ENCODE results near the gene RHOH. TPM values are rescaled to one million over a fixed set of nuclear protein-coding genes. Genes with fewer than 3 reads are reported as not detected.

RHOH gene
- total RNA-seq, 2 donors from 2014 or later, result 1.3 to 1.9 TPM

DNA sequence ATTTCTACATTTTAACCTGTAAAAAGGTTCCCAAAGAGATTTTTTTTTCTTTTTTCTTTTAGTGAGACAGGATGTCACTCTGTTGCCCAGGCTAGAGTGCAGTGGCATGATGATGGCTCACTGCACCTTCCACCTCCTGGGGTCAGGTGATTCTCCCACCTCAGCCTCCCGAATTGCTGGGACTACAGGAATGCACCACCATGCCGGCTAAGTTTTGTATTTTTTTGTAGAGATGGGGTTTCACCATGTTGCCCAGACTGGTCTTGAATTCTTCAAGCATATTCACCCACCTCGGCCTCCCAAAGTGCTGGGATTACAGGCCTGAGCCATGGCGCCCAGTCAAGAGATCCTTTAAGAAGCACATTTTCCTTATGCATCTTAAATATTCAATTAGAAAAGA is 12.6 kb downstream of the RHOH start:
- 90% methylated on average over 4 of the region's 4 CpGs for WGBS
- H3K9me3 ChIP-seq, result no peaks in the 10 kb centered on the region
- no peak overlapping the region for H3K27ac ChIP-seq
- TF ChIP-seq POLR2AphosphoS5 (IDR thresholded peaks at IDR 0.05), result no peak
- no peak for TF ChIP-seq POLR2A (IDR thresholded peaks at IDR 0.05)
- TF ChIP-seq, protein P1, sequence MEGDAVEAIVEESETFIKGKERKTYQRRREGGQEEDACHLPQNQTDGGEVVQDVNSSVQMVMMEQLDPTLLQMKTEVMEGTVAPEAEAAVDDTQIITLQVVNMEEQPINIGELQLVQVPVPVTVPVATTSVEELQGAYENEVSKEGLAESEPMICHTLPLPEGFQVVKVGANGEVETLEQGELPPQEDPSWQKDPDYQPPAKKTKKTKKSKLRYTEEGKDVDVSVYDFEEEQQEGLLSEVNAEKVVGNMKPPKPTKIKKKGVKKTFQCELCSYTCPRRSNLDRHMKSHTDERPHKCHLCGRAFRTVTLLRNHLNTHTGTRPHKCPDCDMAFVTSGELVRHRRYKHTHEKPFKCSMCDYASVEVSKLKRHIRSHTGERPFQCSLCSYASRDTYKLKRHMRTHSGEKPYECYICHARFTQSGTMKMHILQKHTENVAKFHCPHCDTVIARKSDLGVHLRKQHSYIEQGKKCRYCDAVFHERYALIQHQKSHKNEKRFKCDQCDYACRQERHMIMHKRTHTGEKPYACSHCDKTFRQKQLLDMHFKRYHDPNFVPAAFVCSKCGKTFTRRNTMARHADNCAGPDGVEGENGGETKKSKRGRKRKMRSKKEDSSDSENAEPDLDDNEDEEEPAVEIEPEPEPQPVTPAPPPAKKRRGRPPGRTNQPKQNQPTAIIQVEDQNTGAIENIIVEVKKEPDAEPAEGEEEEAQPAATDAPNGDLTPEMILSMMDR (IDR thresholded peaks at IDR 0.05), result no peak
- no peaks in the 10 kb centered on the region for H3K36me3 ChIP-seq
- H3K4me3 ChIP-seq, result no peak overlapping the region
- no peaks in the 10 kb centered on the region for H3K27me3 ChIP-seq (replicated peaks; ENCODE audit: insufficient read depth)
- no peaks in the 10 kb centered on the region for H3K4me1 ChIP-seq (replicated peaks)
- no peak for DNase-seq (ENCODE audit: low spot score)
- intact Hi-C loops (cut with DNase I), result no loop called here

DNA sequence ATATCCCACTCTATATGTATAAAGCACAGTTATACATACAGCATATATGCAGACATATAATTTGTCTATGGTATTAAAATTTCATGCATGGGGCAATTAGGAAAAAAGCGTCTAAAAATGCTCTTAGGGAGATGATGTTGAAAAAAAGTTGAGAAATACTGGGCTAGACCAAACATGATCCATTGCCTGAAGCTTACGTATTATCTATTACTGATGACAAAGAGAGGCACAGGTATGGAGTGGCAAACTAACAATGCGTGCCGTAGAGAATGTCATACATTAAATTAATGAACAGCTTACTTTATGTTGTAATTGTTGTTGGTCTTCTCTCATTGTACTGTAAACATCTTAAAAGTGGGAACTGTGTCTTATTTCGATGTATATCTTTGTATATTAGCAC is 13.9 kb downstream of the RHOH start:
- Histone ChIP-seq H3K4me3 (no peak overlapping the region), H3K36me3 (no peaks in the 10 kb centered on the region), H3K27me3 (replicated peaks; ENCODE audit: insufficient read depth) (no peaks in the 10 kb centered on the region), H3K27ac (no peak overlapping the region), H3K9me3 (no peaks in the 10 kb centered on the region), H3K4me1 (replicated peaks) (no peaks in the 10 kb centered on the region)
- WGBS, result 82% methylated on average over 5 of the region's 5 CpGs
- TF ChIP-seq POLR2A (IDR thresholded peaks at IDR 0.05), result no peak
- TF ChIP-seq, protein P1 (IDR thresholded peaks at IDR 0.05), result no peak
- no peak for TF ChIP-seq POLR2AphosphoS5 (IDR thresholded peaks at IDR 0.05)
- DNase-seq (ENCODE audit: low spot score), result no peak
- intact Hi-C loops (cut with DNase I), result no loop called here

DNA sequence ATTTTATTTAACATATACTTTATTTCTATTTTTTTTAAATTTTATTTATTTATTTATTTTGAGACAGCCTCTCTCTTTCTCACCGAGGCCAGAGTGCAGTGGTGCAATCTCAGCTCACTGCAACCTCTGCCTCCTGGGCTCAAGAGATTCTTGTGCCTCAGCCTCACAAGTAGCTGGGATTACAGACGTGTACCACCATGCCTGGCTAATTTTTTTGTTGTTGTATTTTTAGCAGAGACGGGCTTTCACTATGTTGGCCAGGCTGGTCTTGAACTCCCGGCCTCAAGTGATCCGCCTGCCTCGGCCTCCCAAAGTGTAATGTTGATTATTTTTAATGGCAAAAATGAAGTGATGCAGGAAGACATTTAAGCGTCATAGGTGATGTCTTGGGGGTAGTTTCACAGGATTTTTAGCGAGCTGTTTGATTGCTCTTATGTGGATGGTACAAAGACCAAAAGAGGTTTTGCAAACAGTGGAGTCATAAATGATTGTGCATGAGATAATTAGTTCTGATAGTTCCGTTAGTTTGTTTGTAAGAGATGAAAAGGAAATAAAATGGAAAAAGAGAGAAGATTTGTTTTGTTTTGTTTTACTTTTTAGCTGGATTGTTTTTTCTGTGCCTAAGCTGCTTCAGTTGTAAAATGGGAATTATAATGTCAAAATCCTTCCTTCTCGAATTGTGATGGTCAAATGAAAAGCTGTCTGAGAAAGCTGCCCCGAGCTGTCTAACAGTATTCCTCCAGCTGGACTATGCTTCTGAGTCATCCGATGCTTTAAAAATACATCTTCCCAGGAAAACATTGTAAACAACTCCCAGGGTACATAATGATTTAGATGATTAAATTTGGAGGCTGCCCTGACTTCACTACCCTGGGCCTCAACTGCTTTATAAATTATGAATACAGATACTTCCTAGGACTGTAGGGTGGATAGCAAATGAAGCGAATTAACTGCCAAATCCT is 14.7 kb downstream of the RHOH start:
- no peak overlapping the region for H3K27ac ChIP-seq
- WGBS, result 71% methylated on average over 13 of the region's 13 CpGs
- H3K9me3 ChIP-seq, result no peaks in the 10 kb centered on the region

DNA sequence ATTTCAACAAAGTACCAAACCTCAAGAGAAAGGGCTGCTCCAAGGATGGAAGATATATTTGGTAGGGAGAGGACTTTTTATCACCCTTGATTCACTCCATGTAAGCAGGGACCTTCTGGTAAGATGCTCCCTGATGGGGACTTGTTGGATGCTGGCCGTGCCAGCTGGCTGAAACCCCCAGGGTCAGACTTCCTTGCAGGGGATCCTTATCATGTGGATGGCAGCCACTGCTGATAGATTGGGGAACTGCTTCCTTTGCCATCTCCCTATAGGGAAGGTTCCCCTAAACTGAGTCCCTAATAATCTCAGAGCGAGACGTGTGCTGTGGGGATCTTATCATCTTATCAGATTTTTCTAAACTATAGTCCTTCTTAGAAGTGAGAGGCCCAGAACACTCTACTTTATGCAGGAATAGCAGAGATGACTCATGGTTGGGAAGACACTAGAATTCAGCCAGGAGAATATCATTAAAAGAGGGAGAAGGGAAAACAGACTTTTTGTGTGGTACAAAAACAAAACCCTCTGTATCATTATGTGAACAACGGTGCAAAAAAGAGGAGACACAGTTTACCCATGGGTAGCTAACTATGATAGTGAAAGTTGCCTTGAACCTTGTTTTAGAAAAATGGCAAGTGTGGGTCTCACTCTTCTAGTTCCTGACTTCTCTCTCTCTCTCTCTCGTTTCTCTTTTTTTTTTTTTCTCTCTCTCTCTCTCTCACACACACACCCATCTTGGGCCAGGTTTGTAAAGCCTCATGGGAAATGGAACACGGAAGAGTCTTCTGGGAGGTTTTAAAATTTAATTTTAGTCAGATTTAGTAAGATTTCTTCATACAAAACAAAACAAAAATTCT is 16.1 kb downstream of the RHOH start:
- H3K9me3 ChIP-seq, result no peaks in the 10 kb centered on the region
- TF ChIP-seq, protein P1 (IDR thresholded peaks at IDR 0.05), result no peak
- TF ChIP-seq POLR2A (IDR thresholded peaks at IDR 0.05) (no peak), POLR2AphosphoS5 (IDR thresholded peaks at IDR 0.05) (no peak)
- no peaks in the 10 kb centered on the region for H3K4me1 ChIP-seq (replicated peaks)
- DNase-seq (ENCODE audit: low spot score), result no peak
- intact Hi-C loops (cut with DNase I), result no loop called here
- no peak overlapping the region for H3K27ac ChIP-seq
- H3K4me3 ChIP-seq, result no peak overlapping the region
- H3K27me3 ChIP-seq (replicated peaks; ENCODE audit: insufficient read depth), result no peaks in the 10 kb centered on the region
- WGBS, result 66% methylated on average over 6 of the region's 6 CpGs
- no peaks in the 10 kb centered on the region for H3K36me3 ChIP-seq

More for the DNA sequence above, 14.7 kb downstream of the RHOH start:
- Histone ChIP-seq H3K4me3 (no peak overlapping the region), H3K36me3 (no peaks in the 10 kb centered on the region), H3K4me1 (replicated peaks) (no peaks in the 10 kb centered on the region), H3K27me3 (replicated peaks; ENCODE audit: insufficient read depth) (no peaks in the 10 kb centered on the region)
- DNase-seq (ENCODE audit: low spot score), result no peak
- TF ChIP-seq POLR2A (IDR thresholded peaks at IDR 0.05) (no peak), POLR2AphosphoS5 (IDR thresholded peaks at IDR 0.05) (no peak)
- TF ChIP-seq, protein P1 (IDR thresholded peaks at IDR 0.05), result no peak
- intact Hi-C loops (cut with DNase I), result no loop called here
